OCI-LY1 (cell line): ENCODE measurements around the gene MGST2.
"Not testable (repeated sequence)": the region's sequence is repeated elsewhere in the genome, so short reads cannot be mapped to it uniquely, and the experiment has no call there.

ENCODE experiments used
- H2AFZ ChIP-seq: fragments of 200-600 bp; sonication (generic), shearing (Covaris generic); 2 replicates; pipeline ENCODE4 v1.6.0; 2014; ENCODE audit warnings: antibody characterized with exemption, mild to moderate bottlenecking, low read length
- H3F3A ChIP-seq: fragments of 200-600 bp; sonication (generic), shearing (Covaris generic); 2 replicates; pipeline ENCODE4 v1.6.0; 2014; ENCODE audit warnings: mild to moderate bottlenecking, antibody characterized with exemption, low read length, moderate library complexity; ENCODE audit not compliant: insufficient read depth
- H3K27ac ChIP-seq: fragments of 200-600 bp; sonication (generic); 2 replicates; pipeline ENCODE4 v1.5.1; 2014; ENCODE audit warnings: low read length, mixed run types, mild to moderate bottlenecking, low read depth; ENCODE audit not compliant: poor library complexity, severe bottlenecking
- H3K27me3 ChIP-seq: fragments of 200-600 bp; sonication (generic); 2 replicates; pipeline ENCODE4 v1.6.0; 2014; ENCODE audit warnings: antibody characterized with exemption, mild to moderate bottlenecking, low read length, moderate library complexity; ENCODE audit not compliant: insufficient read depth
- H3K36me3 ChIP-seq: fragments of 200-600 bp; sonication (generic); 2 replicates; pipeline ENCODE4 v1.6.1; 2014; ENCODE audit warnings: mild to moderate bottlenecking, antibody characterized with exemption, low read length, moderate library complexity, mixed read lengths; ENCODE audit not compliant: insufficient read depth
- H3K4me1 ChIP-seq: fragments of 200-600 bp; sonication (generic); 2 replicates; pipeline ENCODE4 v1.5.1; 2014; ENCODE audit warnings: mild to moderate bottlenecking, low read length, moderate library complexity; ENCODE audit not compliant: insufficient read depth, severe bottlenecking
- H3K4me2 ChIP-seq: fragments of 200-600 bp; sonication (generic), shearing (Covaris generic); 2 replicates; pipeline ENCODE4 v1.6.1; 2014; ENCODE audit warnings: low read length
- H3K4me3 ChIP-seq: fragments of 200-600 bp; sonication (generic); 2 replicates; pipeline ENCODE4 v1.5.1; 2014; ENCODE audit warnings: low read length, low read depth, mild to moderate bottlenecking, mixed read lengths; ENCODE audit not compliant: poor library complexity, severe bottlenecking
- H3K79me2 ChIP-seq: fragments of 200-600 bp; shearing (Covaris generic); 2 replicates; pipeline ENCODE4 v1.6.1; 2016; ENCODE audit warnings: mixed run types, low read length, mixed read lengths; ENCODE audit not compliant: insufficient read depth
- H3K9ac ChIP-seq: fragments of 200-600 bp; sonication (generic), shearing (Covaris generic); 2 replicates; pipeline ENCODE4 v1.6.1; 2014; ENCODE audit warnings: mild to moderate bottlenecking, low read length, mixed read lengths
- H3K9me2 ChIP-seq: fragments of 200-600 bp; sonication (generic), shearing (Covaris generic); 2 replicates; pipeline ENCODE4 v1.6.1; 2014; ENCODE audit warnings: low read depth, mild to moderate bottlenecking, low read length, mixed read lengths
- H3K9me3 ChIP-seq: fragments of 200-600 bp; shearing (Covaris generic); 2 replicates; pipeline ENCODE4 v1.6.1; 2014; ENCODE audit warnings: low read length, mixed read lengths
- H4K20me1 ChIP-seq: fragments of 200-600 bp; sonication (generic), shearing (Covaris generic); 2 replicates; pipeline ENCODE4 v1.6.0; 2016; ENCODE audit warnings: mild to moderate bottlenecking, low read length; ENCODE audit not compliant: insufficient read depth
- CTCF ChIP-seq: fragments of 200-600 bp; sonication (generic), shearing (Covaris generic); IDR thresholded peaks from 2 replicates; pipeline ENCODE4 v1.5.1; 2017; ENCODE audit warnings: mild to moderate bottlenecking, antibody characterized with exemption, low read length, moderate library complexity, mixed read lengths
- EZH2 ChIP-seq: fragments of 200-600 bp; sonication (generic), shearing (Covaris generic); IDR thresholded peaks from 2 replicates; pipeline ENCODE4 v1.8.0; 2017; ENCODE audit warnings: borderline replicate concordance, mixed run types, mild to moderate bottlenecking, antibody characterized with exemption, low read length, moderate library complexity, mixed read lengths

The MGST2 gene

GRCh38 chr4:139630126-139630495, 35.5 kb upstream of the MGST2 start:
- no peak overlapping the region for H3K4me3 ChIP-seq
- no peak overlapping the region for H3K4me2 ChIP-seq
- no peaks in the 10 kb centered on the region for H3F3A ChIP-seq
- no peaks in the 10 kb centered on the region for H3K36me3 ChIP-seq
- no peak overlapping the region for H3K9ac ChIP-seq
- no peaks in the 10 kb centered on the region for H3K27me3 ChIP-seq
- H2AFZ ChIP-seq = no peak overlapping the region
- no peaks in the 10 kb centered on the region for H4K20me1 ChIP-seq
- TF ChIP-seq CTCF = no peak
- no peaks in the 10 kb centered on the region for H3K9me2 ChIP-seq
- no peak overlapping the region for H3K27ac ChIP-seq
- H3K4me1 ChIP-seq = peaks cover 3% of the 10 kb centered on the region
- no peaks in the 10 kb centered on the region for H3K79me2 ChIP-seq
- H3K9me3 ChIP-seq = no peaks in the 10 kb centered on the region

GRCh38 chr4:139630991-139631390, 34.6 kb upstream of the MGST2 start:
- Histone ChIP-seq H3K27me3 (no peaks in the 10 kb centered on the region), H3K4me3 (no peak overlapping the region), H3K9me2 (no peaks in the 10 kb centered on the region), H3K4me2 (no peak overlapping the region), H3K9me3 (no peaks in the 10 kb centered on the region), H2AFZ (no peak overlapping the region), H4K20me1 (no peaks in the 10 kb centered on the region), H3F3A (no peaks in the 10 kb centered on the region), H3K4me1 (peaks cover 3% of the 10 kb centered on the region), H3K36me3 (no peaks in the 10 kb centered on the region), H3K79me2 (no peaks in the 10 kb centered on the region), H3K9ac (no peak overlapping the region), H3K27ac (no peak overlapping the region)
- TF ChIP-seq EZH2 (no peak), CTCF (no peak)

- Histone ChIP-seq H3K27me3 (no peaks in the 10 kb centered on the region), H3K4me1 (peaks cover 3% of the 10 kb centered on the region), H3K79me2 (no peaks in the 10 kb centered on the region), H3F3A (no peaks in the 10 kb centered on the region), H3K27ac (no peak overlapping the region), H3K9me3 (no peaks in the 10 kb centered on the region), H2AFZ (no peak overlapping the region), H3K4me2 (no peak overlapping the region), H3K9ac (no peak overlapping the region), H3K9me2 (no peaks in the 10 kb centered on the region), H4K20me1 (no peaks in the 10 kb centered on the region), H3K4me3 (no peak overlapping the region), H3K36me3 (no peaks in the 10 kb centered on the region)
- TF ChIP-seq EZH2 (no peak), CTCF (no peak)
Measured at GRCh38 chr4:139631791-139632190, 33.8 kb upstream of the MGST2 start.

GRCh38 chr4:139632739-139633138, 32.9 kb upstream of the MGST2 start:
- H3K4me1 ChIP-seq, H3K27me3 ChIP-seq, H3K9me3 ChIP-seq, H3K27ac ChIP-seq, H3K4me3 ChIP-seq, H3K9ac ChIP-seq, H2AFZ ChIP-seq, H3K9me2 ChIP-seq, H3K36me3 ChIP-seq, H3K79me2 ChIP-seq, H3K4me2 ChIP-seq, H3F3A ChIP-seq, H4K20me1 ChIP-seq: not testable (repeated sequence)
